PC-9 (cell line): ENCODE results near the gene ERC1. TPM values are rescaled to one million over a fixed set of nuclear protein-coding genes. Genes with fewer than 3 reads are reported as not detected.
"Not testable (repeated sequence)": the region's sequence is repeated elsewhere in the genome, so short reads cannot be mapped to it uniquely, and the experiment has no call there.

Source experiments
- BruUV-seq: library from RNA; stranded (reverse); fragments of 400-500 nt; replicated peaks from 2 replicates; lab custom pipeline; 2021; lab: Mats Ljungman, UMichigan
- CTCF ChIA-PET: fragments of 300-600 bp; sonication (Branson Sonifier 250); formaldehyde crosslinking; loops from one replicate; lab custom pipeline; 2022; ENCODE audit warnings: antibody characterized with exemption; lab: Charles Lee
- POLR2A ChIA-PET: fragments of 300-600 bp; sonication (Branson Sonifier 250); formaldehyde crosslinking; loops from one replicate; lab custom pipeline; 2022; ENCODE audit warnings: antibody characterized with exemption; ENCODE audit not compliant: unreplicated experiment; lab: Charles Lee
- DNase-seq, 2 experiments: peaks; one replicate each; pipeline versions ENCODE4 v3.0.0 to v3.0.0-alpha.2; 2015 to 2022; ENCODE audit warnings: mixed read lengths in 1 of 2
- H2AFZ ChIP-seq: fragments of 200-600 bp; sonication (generic); 2 replicates; pipeline ENCODE4 v1.8.1; 2017; ENCODE audit warnings: antibody characterized with exemption
- H3F3A ChIP-seq: fragments of 200-600 bp; sonication (generic); 2 replicates; pipeline ENCODE4 v1.8.1; 2017; ENCODE audit warnings: antibody characterized with exemption, mild to moderate bottlenecking, low read depth; ENCODE audit not compliant: insufficient read depth
- H3K27ac ChIP-seq: fragments of 200-600 bp; sonication (generic); 2 replicates; pipeline ENCODE4 v1.6.1; 2016; ENCODE audit warnings: mixed run types
- H3K27me3 ChIP-seq: fragments of 200-600 bp; sonication (generic); 2 replicates; pipeline ENCODE4 v1.6.1; 2016; ENCODE audit warnings: low read depth, mixed run types; ENCODE audit not compliant: insufficient read depth
- H3K36me3 ChIP-seq: fragments of 200-600 bp; sonication (generic); 2 replicates; pipeline ENCODE4 v1.6.1; 2016; ENCODE audit warnings: low read depth, mixed run types
- H3K4me1 ChIP-seq: fragments of 200-600 bp; sonication (generic); replicated peaks from 2 replicates; pipeline ENCODE4 v1.6.1; 2016; ENCODE audit warnings: mixed run types; ENCODE audit not compliant: insufficient read depth
- H3K4me2 ChIP-seq: fragments of 200-600 bp; sonication (generic); 2 replicates; pipeline ENCODE4 v1.6.1; 2017; ENCODE audit warnings: mixed run types
- H3K4me3 ChIP-seq: fragments of 200-600 bp; sonication (generic); 2 replicates; pipeline ENCODE4 v1.6.1; 2016; ENCODE audit warnings: mixed run types
- H3K79me2 ChIP-seq: fragments of 200-600 bp; sonication (generic); 2 replicates; pipeline ENCODE4 v1.6.1; 2017; ENCODE audit warnings: low read depth, mixed run types
- H3K9me2 ChIP-seq: fragments of 200-600 bp; sonication (generic); 2 replicates; pipeline ENCODE4 v1.8.1; 2017; ENCODE audit warnings: mild to moderate bottlenecking; ENCODE audit not compliant: insufficient read depth
- H3K9me3 ChIP-seq: fragments of 200-600 bp; sonication (generic); 2 replicates; pipeline ENCODE4 v1.8.1; 2016; ENCODE audit warnings: low read depth; ENCODE audit not compliant: insufficient read depth
- H4K20me1 ChIP-seq: fragments of 200-600 bp; sonication (generic); 2 replicates; pipeline ENCODE4 v1.8.1; 2017; ENCODE audit not compliant: insufficient read depth
- EZH2 ChIP-seq: fragments of 200-600 bp; sonication (generic); IDR thresholded peaks from 2 replicates; pipeline ENCODE4 v1.8.0; 2017; ENCODE audit warnings: antibody characterized with exemption, low read depth
- intact Hi-C: fragments of 100-400 bp; cut with micrococcal nuclease; formaldehyde crosslinking; loops from one replicate; pipeline ENCODE4 v1.10.0; 2022; ENCODE audit not compliant: unreplicated experiment
- total RNA-seq: library from RNA; stranded (reverse); gene quantifications from 2 replicates; pipeline ENCODE4 v1.2.3, GENCODE V29; 2021
- TF ChIP-seq, protein P1 (sequence below): fragments of 200-600 bp; sonication (generic); conservative IDR thresholded peaks from 2 replicates; pipeline ENCODE4 v1.6.1; 2017; ENCODE audit warnings: mixed run types, antibody characterized with exemption, mild to moderate bottlenecking, moderate library complexity

Gene ERC1
- total RNA-seq, 1 experiment from 2014 or later: 52.0 TPM

DNA sequence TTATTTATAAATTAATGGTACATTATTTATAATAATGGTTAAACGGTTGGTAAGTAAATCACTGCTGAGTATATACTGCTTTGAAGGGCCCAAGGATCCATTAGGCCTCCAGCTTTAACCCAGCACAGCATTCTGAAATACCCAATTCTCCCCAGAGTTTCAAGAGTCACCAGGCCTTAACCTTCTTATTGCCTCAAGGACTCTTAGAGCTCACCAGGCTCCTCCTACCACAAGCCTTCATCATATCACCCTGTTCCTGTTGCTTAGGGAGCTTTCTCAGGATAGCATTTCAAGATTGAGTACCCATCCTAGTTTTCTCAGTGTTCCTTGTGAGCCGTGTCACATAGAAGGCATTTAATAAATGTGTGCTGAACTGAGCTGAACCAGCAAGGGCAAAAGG, 360.9 kb downstream of the ERC1 start:
- DNase-seq: no peak
- Histone ChIP-seq H3K27ac (no peak overlapping the region), H2AFZ (no peak overlapping the region), H3K9me2 (no peaks in the 10 kb centered on the region), H3K27me3 (no peaks in the 10 kb centered on the region), H3K4me1 (no peaks in the 10 kb centered on the region), H3K9me3 (no peaks in the 10 kb centered on the region), H3F3A (no peaks in the 10 kb centered on the region), H3K4me2 (no peak overlapping the region), H4K20me1 (no peaks in the 10 kb centered on the region), H3K36me3 (no peaks in the 10 kb centered on the region), H3K4me3 (no peak overlapping the region), H3K79me2 (no peaks in the 10 kb centered on the region)
- intact Hi-C loops: no loop called here
- BruUV-seq: no TSS peak
- ChIA-PET POLR2A (no interaction called here), CTCF (no interaction called here)
- no peak for TF ChIP-seq EZH2
- TF ChIP-seq, protein P1, sequence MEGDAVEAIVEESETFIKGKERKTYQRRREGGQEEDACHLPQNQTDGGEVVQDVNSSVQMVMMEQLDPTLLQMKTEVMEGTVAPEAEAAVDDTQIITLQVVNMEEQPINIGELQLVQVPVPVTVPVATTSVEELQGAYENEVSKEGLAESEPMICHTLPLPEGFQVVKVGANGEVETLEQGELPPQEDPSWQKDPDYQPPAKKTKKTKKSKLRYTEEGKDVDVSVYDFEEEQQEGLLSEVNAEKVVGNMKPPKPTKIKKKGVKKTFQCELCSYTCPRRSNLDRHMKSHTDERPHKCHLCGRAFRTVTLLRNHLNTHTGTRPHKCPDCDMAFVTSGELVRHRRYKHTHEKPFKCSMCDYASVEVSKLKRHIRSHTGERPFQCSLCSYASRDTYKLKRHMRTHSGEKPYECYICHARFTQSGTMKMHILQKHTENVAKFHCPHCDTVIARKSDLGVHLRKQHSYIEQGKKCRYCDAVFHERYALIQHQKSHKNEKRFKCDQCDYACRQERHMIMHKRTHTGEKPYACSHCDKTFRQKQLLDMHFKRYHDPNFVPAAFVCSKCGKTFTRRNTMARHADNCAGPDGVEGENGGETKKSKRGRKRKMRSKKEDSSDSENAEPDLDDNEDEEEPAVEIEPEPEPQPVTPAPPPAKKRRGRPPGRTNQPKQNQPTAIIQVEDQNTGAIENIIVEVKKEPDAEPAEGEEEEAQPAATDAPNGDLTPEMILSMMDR: no peak

DNA sequence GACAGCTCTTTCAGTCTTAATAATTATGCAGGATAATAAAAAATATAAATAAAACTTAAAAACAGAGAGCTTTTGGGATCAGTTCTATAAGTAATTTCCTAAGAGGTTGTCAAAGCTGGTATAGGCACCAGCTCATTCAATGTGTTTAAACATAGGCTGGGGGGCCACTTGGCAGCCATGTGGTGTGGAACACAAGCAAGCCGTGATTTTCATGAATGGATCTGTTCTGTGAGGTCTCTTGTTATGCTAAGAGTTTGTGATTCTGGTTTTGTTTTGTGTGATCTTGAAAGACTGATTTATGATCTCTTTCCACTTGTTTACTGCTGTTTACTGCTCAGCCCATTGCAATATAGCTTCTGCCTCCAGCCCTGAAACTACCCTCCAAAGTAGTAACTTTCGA, 362.4 kb downstream of the ERC1 start:
- Histone ChIP-seq H4K20me1 (no peaks in the 10 kb centered on the region), H3K4me2 (no peak overlapping the region), H3K9me3 (no peaks in the 10 kb centered on the region), H2AFZ (no peak overlapping the region), H3F3A (no peaks in the 10 kb centered on the region), H3K9me2 (0 out of 2 replicates have a peak, but pooled peaks cover 6% of the 10 kb centered on the region), H3K27ac (no peak overlapping the region), H3K4me1 (no peaks in the 10 kb centered on the region), H3K36me3 (no peaks in the 10 kb centered on the region), H3K27me3 (no peaks in the 10 kb centered on the region), H3K79me2 (no peaks in the 10 kb centered on the region), H3K4me3 (no peak overlapping the region)
- POLR2A ChIA-PET: interaction anchor here (0.5 kb wide), 1 partner anchor 8 kb away, joined by 4 read pairs; no protein-coding TSS in a partner anchor
- intact Hi-C loops: no loop called here
- no TSS peak for BruUV-seq
- TF ChIP-seq, protein P1: no peak
- no peak for TF ChIP-seq EZH2
- no peak for DNase-seq
- CTCF ChIA-PET: no interaction called here

DNA sequence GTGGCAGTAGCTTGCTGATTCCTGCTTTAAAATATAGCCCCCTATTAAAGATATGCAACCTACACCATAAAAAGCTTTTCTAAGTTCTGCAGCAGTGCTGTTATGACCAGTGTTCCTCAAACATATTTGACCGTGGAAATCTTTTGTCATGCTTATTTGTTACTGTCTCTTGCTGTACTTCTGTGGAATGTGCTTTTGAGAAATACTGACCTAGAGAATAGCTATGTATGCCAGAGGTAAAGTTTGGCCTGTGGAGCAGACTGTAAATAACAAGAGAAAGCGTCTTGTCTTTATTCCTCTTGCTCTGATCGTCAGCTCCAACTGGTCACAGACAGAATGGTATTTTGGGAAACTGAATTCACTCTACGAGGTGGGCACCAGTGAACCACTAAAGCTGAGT, 364.4 kb downstream of the ERC1 start:
- DNase-seq: no peak
- POLR2A ChIA-PET: interaction anchor here (0.6 kb wide), 1 partner anchor 315 kb away, joined by 6 read pairs; no protein-coding TSS in a partner anchor
- H3K4me1 ChIP-seq: no peaks in the 10 kb centered on the region
- no peaks in the 10 kb centered on the region for H3K27me3 ChIP-seq
- H3K4me2 ChIP-seq: no peak overlapping the region
- H3K27ac ChIP-seq: no peak overlapping the region
- TF ChIP-seq EZH2: no peak
- TF ChIP-seq, protein P1: no peak
- CTCF ChIA-PET: no interaction called here
- BruUV-seq: no TSS peak
- intact Hi-C loops: no loop called here
- H3K9me3 ChIP-seq: no peaks in the 10 kb centered on the region
- no peak overlapping the region for H2AFZ ChIP-seq
- 0 out of 2 replicates have a peak, but pooled peaks cover 6% of the 10 kb centered on the region for H3K9me2 ChIP-seq
- H3K36me3 ChIP-seq: no peaks in the 10 kb centered on the region
- H4K20me1 ChIP-seq: no peaks in the 10 kb centered on the region
- no peaks in the 10 kb centered on the region for H3K79me2 ChIP-seq
- H3F3A ChIP-seq: no peaks in the 10 kb centered on the region
- no peak overlapping the region for H3K4me3 ChIP-seq

DNA sequence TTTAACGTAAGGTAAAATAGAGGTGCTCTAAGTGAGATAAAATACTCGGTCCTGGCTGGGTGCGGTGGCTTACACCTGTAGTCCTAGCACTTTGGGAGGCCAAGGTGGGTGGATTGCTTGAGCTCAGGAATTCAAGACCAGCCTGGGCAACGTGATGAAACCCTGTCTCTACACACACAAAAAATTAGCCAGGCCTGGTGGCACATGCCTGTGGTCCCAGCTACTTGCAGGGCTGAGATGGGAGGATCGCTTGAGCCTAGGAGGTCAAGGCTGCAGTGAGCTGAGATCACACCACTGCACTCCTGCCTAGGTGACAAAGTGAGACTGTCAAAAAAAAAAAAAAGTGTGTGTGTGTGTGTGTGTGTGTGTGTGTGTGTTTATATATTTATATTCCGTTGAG, 364.8 kb downstream of the ERC1 start:
- H3F3A ChIP-seq, CTCF ChIA-PET, H3K4me3 ChIP-seq, BruUV-seq, H3K9me3 ChIP-seq, H3K4me1 ChIP-seq, H3K9me2 ChIP-seq, H3K4me2 ChIP-seq, H3K79me2 ChIP-seq, H4K20me1 ChIP-seq, intact Hi-C loops, H2AFZ ChIP-seq, H3K27ac ChIP-seq, H3K36me3 ChIP-seq, H3K27me3 ChIP-seq, POLR2A ChIA-PET, DNase-seq: not testable (repeated sequence)
